Panc1 (cell line): ENCODE measurements around the gene GPAM.

Experiments used
- CTCF ChIP-seq: fragments of 450-650 bp; IDR thresholded peaks from 2 replicates; pipeline ENCODE4 v1.5.1; 2017; ENCODE audit warnings: mild to moderate bottlenecking
- POLR2AphosphoS5 ChIP-seq: IDR thresholded peaks from 2 replicates; pipeline ENCODE4 v1.6.1; 2012; ENCODE audit warnings: mild to moderate bottlenecking, low read depth, low read length, moderate library complexity
- REST ChIP-seq, 2 experiments: IDR thresholded peaks; 2 replicates each; pipeline ENCODE4 v1.6.1; 2011 to 2012; ENCODE audit warnings: low read depth in 2 of 2, control low read depth in 1 of 2, low read length in 1 of 2, mild to moderate bottlenecking in 1 of 2, moderate library complexity in 1 of 2; ENCODE audit not compliant: insufficient read depth in 1 of 2
- SIN3A ChIP-seq: IDR thresholded peaks from 2 replicates; pipeline ENCODE4 v1.6.1; 2012; ENCODE audit warnings: low read depth, mild to moderate bottlenecking, low read length, moderate library complexity, borderline replicate concordance; ENCODE audit not compliant: insufficient read depth
- TCF7L2 ChIP-seq: IDR thresholded peaks from 2 replicates; pipeline ENCODE4 v1.6.1; 2011; ENCODE audit warnings: mild to moderate bottlenecking, low read depth, low read length, inconsistent platforms

GRCh38 chr10:112213836-112214235 is 30.3 kb upstream of the GPAM start:
- TF ChIP-seq CTCF (no peak), POLR2AphosphoS5 (no peak), SIN3A (no peak), REST (IDR thresholded peaks at IDR 0.05; ENCODE audit: insufficient read depth in 1 of 2, low read depth in 2 of 2, low read length in 1 of 2) (no peak), TCF7L2 (no peak)
